LNCaP clone FGC (cell line): ENCODE data around the gene SNX2.

ENCODE experiments used
- DNase-seq: peaks from one replicate; pipeline ENCODE4 v3.0.0-alpha.2; 2011; ENCODE audit warnings: low read depth
- H3K4me3 ChIP-seq: 2 replicates; pipeline ENCODE4 v1.5.1; 2011; ENCODE audit warnings: mild to moderate bottlenecking, low read depth, low read length, control low read depth
- CTCF ChIP-seq: IDR thresholded peaks from 2 replicates; pipeline ENCODE4 v1.5.1; 2012; ENCODE audit warnings: mild to moderate bottlenecking; ENCODE audit not compliant: control insufficient read depth, insufficient read depth; ENCODE audit errors: extremely low read depth

Gene SNX2

DNA sequence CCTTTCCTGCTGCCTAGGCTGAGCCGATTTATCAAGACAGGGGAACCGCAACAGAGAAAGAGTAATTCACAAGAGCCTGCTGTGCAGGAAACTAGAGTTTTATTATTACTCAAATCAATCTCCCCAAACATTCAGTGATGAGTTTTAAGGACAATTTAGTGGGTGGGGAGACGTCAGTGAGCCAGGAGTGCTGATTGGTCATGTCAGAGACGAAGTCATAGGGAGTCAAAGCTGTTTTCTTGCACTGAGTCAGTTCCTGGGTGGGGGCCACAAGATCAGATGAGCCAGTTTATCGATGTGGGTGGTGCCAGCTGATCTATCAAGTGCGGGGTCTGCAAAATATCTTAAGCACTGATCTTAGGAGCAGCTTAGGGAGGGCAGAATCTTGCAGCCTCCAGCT is 89.5 kb downstream of the SNX2 start:
- no peak for TF ChIP-seq CTCF
- no peak overlapping the region for H3K4me3 ChIP-seq
- no peak for DNase-seq

DNA sequence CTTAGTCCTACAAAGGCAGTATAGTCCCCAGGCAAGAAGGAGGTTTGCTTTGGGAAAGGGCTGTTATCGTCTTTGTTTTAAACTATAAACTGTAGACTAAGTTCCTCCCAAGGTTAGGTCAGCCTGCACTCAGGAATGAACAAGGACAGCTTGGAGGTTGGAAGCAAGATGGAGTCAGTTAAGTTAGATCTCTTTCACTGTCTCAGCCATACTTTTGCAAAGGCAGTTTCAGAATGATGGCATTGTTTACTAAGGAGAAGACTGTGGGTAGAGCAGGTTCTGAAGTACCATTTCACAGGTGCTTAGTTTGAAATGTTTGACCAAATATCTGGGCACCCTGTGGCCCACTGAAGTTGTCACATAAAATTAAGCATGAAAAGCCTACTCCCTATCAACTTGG is 90.0 kb downstream of the SNX2 start:
- TF ChIP-seq CTCF: no peak
- H3K4me3 ChIP-seq: no peak overlapping the region

DNA sequence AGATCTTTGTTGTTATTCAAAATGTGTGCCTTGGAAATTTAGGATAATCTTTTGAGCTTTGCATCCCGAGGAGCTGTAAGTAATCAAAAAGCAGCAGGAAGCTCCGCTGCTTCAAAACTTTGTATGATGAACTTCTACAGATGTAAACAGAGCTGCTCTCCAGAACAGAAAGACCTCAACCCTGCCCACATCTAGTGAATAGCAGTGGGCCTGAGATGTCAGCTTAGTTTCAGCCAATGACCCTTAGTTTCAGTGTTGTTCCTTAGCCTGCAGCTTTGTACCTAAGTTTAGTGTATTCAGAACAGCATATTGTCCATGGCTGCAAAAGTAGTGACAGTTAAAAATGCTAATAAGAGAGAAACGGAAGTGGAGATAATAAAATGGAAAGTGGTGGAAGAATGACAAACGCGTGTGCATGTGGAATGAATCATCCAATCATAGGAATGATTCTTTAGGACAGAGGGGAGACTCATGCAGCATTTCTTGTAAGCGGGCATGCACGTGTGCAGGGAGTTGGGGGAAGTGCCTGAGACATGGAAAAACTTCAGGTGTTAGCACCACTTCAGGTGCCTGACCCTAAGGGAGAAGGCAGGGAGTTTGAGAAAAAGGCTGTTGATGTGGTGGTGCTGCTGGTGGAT is 95.5 kb downstream of the SNX2 start:
- no peak overlapping the region for H3K4me3 ChIP-seq
- TF ChIP-seq CTCF: no peak

More for the DNA sequence above, 90.0 kb downstream of the SNX2 start:
- DNase-seq: no peak

DNA sequence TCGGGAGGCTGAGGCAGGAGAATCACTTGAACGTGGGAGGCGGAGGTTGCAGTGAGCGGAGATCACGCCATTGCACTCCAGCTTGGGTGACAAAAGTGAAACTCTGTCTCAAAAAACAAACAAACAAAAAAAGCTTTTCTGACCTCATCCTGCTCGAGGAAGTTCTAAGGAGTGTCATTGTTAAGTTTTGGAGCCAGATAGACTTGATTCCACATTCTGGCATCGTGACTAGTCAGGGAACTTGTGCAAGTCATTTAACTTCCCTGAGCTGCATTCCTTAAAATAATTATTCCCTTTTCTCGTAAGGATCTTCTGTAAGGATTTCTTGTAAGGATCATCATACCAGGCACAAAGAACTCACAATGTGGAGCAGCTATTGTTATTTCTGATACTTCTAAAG is 96.8 kb downstream of the SNX2 start:
- no peak overlapping the region for H3K4me3 ChIP-seq
- DNase-seq: no peak
- no peak for TF ChIP-seq CTCF

More for the DNA sequence above, 95.5 kb downstream of the SNX2 start:
- no peak for DNase-seq

DNA sequence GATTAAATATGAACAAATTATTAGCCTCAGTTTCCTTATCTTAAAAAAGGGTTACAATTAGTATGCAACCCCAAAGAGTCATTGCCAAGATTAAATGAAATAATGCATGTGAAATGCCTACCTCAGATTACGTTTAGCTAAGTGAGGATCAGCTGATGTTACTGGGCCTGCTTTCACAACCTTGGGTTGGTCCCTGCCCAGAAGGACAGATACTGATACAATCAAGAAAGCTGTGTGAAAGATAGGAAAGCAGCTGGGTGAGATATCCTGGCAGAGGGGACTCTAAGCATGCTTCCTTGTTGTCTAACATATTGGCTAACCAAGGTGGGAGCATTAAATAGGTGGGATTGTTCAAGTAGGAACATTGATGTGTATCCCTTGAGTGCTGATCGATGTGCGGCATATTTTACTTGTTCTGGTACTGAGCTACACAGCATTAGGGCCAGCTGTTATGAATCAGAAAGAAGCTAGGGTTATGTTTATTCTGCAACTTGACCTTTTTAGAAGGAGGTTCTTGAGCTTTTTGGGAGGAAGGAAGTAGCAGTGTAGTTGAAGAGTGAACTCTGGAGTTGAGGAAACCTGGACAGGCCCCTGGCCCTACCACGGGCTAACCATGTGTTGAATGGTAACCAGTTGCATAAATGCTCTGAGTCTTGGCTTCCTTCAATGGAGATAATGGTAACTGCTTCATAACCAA is 99.4 kb downstream of the SNX2 start:
- no peak overlapping the region for H3K4me3 ChIP-seq
- no peak for DNase-seq
- TF ChIP-seq CTCF: no peak

GRCh38 chr5:122877518-122877917 is 102.6 kb downstream of the SNX2 start:
- no peak for TF ChIP-seq CTCF
- no peak overlapping the region for H3K4me3 ChIP-seq
- no peak for DNase-seq
